Thyroid gland (tissue), 4 donors: ENCODE results near the gene SAMHD1.

Experiments
- POLR2A ChIP-seq, 2 donors: fragments of 450-650 bp; IDR thresholded peaks; one replicate each; pipeline ENCODE4 v1.6.1; 2017; ENCODE audit warnings: antibody characterized with exemption in 2 of 2, mild to moderate bottlenecking in 2 of 2, moderate library complexity in 1 of 2
- TF ChIP-seq, protein P1 (sequence below), 6 experiments: fragments of 200-600 bp in 3 of 6; fragments of 450-650 bp in 3 of 6; sonication (generic) in 3 of 6; IDR thresholded peaks; one replicate each; pipeline ENCODE4 v1.5.1; 2016 to 2019; ENCODE audit warnings: antibody characterized with exemption in 6 of 6, mild to moderate bottlenecking in 2 of 6, inconsistent platforms in 1 of 6, moderate library complexity in 1 of 6

- TF ChIP-seq, protein P1, sequence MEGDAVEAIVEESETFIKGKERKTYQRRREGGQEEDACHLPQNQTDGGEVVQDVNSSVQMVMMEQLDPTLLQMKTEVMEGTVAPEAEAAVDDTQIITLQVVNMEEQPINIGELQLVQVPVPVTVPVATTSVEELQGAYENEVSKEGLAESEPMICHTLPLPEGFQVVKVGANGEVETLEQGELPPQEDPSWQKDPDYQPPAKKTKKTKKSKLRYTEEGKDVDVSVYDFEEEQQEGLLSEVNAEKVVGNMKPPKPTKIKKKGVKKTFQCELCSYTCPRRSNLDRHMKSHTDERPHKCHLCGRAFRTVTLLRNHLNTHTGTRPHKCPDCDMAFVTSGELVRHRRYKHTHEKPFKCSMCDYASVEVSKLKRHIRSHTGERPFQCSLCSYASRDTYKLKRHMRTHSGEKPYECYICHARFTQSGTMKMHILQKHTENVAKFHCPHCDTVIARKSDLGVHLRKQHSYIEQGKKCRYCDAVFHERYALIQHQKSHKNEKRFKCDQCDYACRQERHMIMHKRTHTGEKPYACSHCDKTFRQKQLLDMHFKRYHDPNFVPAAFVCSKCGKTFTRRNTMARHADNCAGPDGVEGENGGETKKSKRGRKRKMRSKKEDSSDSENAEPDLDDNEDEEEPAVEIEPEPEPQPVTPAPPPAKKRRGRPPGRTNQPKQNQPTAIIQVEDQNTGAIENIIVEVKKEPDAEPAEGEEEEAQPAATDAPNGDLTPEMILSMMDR (IDR thresholded peaks at IDR 0.05): no peak
- no peak for TF ChIP-seq POLR2A (IDR thresholded peaks at IDR 0.05)
These were observed 60.3 kb downstream of the SAMHD1 start for GRCh38 chr20:36891211-36891610.
